NCI-H1105 treated with DMSO at 0.1 percent for 48 hours (cell line): Measurements from ENCODE around the gene PAPPA.

Experiments used
- DNase-seq: peaks from one replicate; lab custom pipeline; 2025; lab: John Stamatoyannopoulos, UW

The PAPPA gene

DNA sequence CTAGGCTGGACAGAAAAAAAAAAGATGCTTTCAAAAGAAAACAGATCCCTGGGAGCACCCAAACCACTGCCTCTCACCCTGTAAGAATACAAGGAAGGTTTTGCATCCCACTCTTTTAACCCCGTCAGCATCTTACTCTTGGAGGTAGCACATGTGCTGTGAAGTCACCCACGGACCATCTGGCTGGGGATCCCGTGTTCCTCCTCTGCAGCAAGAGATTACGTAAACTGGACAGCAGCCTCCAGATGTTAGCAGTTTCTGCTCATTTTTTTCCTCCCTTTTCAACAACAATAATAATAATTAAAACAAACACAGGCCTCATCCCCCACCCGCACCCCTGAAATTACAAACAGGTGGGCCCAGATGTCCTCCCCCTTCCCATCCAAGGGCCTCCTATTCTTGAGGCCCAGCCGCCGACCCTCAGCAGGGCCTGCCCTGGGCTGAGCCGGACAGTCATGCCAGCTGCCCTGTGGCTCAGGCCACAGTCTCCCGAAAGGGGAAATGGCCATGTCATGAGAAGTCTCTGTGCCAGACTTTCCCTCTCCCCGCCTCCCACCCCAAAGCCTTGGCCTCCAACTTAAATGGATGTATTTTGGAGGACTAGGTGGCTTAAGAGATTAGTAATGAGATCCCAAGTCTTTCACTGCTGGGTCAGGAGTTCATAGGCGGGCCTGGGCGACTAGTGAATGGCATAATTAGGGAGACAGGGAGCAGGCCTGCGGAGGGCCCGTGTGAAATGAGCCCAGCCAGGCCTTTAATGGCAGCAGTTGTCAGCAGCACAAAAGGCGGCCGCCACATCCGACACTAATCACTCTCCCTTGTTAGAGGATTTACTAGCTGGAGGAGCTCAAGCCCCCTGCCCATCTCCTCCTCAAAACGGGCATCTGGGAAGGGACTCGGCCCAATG, 165.1 kb downstream of the PAPPA start:
- DNase-seq, result no peak

DNA sequence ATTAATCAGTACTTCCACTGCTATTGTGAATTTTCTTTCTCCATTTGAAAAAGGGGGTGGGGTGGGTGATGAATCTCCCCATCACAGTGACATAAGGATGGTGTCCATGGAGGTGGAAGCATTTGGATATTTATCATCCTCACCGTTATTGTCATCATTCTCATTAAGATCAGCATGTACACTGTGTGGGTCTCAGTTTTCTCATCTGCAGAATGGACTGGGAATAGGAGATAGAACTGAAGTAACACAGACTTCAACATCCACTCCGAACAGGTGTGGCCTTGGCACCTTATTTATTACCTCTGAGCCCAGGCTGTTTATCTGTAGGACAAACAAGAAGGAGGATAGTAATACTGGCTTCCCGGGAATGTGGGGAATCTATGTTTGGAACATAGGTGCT, 165.9 kb downstream of the PAPPA start:
- no peak for DNase-seq

DNA sequence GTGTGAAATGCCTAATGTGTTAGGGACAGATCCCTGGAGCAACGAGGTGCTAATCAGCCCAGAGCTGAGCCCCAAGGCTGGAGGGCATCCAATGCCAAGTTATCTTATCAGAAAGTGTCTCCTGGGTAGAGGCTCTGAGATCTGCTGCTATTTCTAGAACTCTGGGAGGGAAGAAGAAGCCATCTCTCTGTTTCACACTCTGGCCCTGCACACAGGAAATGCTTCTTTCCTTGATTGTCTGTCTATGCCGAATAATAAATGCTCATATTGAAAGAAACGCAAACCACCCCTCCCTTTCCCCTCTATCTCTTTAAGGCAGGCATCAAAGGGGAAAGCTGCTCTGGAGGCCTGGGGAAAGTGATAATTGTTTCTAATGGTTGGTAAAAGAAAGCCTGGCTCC, 166.7 kb downstream of the PAPPA start:
- no peak for DNase-seq

DNA sequence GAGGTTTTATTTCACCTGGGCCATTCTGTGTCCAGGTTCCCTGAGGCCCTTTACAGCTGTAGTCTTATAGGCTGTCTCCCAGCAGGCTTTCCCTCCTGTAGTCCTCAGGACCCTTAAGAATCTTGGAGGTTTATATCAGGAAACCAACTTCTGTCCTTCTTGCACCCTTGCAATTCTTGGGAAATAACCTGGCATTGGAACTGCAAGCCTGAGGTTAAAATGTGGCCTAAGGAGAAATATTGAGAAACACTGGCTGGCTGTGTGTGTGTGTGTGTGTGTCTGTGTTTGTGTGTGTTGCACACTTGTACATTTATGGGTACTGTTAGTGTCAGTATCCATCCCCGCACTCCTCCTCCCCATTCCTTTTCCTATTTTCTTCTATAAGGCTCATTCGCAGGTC, 168.9 kb downstream of the PAPPA start:
- no peak for DNase-seq

DNA sequence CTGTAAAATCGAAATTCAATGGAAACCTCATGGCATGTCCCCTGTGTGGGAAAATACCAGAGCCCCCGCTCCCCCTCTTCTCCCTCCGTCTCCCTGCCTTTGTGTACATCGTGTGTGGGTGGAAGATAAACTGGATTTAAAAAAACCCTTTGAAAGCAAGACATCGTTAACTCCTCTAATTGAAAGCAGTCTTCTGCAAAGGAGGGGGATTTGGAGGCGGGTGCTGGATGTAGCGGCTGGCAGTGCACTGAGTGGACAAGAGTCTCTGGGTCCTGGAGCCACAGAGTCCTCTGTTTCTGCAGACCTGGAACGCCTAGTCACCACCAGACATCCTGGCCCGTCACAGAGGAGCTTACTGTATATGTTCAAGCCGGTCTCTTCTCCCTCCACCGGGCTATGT, 169.4 kb downstream of the PAPPA start:
- peak; percentile 39 for DNase-seq

DNA sequence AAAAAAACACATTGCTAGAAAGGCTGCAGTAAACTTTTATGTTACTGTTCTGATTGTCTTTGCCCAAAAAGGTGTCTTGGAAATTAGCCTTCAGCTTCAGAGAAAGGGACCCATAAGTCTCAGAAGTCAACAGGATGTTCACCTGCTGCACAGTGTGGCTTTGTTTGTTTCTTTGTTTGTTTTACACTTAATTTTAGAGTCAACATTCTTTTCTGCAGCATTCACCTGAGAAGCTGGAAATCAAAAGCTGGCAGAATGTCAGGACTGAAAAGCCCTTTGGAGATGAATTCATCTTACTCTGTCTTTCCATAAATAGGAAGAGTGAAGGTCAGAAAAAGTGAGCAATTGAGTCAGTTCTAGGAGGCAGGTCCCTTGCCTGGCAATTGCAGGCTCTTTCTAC, 170.0 kb downstream of the PAPPA start:
- DNase-seq, result peak; percentile 74

DNA sequence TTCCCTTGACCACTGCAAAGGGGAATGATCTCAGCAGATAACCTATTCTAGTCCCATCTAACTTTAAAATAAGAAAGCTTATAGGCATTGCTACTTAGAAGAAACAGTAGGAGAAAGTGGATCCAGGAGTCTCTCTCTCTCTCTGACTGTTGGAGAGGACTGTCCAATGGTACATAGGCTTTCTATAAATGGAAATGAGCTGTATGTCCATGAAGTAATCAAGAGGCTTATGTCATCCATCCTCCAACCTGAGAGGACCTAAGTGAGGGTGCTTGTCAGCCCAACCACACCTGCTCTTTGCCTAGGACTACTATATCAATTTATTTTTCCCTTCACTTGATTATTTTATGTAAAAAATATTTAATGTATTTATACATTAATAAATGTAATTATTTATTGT, 172.3 kb downstream of the PAPPA start:
- DNase-seq, result no peak

DNA sequence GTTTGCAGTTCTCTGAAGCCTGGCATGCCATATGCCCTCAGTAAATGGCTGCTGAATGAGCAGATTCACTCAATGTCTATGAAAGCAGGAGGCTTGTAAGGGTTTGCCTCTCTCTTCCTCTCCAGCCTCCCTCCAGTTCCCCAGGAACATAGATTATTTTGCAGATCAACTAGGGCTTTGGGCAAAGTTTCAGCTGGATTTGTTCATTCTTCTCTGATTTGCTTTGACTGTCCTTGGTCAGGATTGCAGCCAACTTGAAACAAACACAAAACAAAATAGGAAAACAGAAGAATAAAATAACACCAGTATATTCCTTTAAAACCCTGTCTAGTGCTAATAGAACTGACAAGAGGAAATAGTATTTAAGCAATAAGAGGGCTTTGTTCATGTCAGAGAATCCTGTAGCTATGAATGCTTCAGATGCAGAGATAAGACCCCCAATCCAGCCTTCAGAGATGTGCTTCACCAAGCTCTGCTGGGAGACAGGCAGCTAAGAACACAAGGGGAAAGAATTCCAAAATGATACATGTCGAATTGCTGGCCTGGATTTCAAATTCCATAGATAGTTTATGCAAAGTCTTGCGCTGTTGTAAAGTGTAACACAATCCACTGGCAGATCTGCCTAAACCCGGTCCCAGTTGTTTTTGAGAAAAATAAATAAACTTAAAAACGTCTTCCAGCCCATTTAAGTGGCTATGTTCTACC, 174.3 kb downstream of the PAPPA start:
- DNase-seq, result no peak

DNA sequence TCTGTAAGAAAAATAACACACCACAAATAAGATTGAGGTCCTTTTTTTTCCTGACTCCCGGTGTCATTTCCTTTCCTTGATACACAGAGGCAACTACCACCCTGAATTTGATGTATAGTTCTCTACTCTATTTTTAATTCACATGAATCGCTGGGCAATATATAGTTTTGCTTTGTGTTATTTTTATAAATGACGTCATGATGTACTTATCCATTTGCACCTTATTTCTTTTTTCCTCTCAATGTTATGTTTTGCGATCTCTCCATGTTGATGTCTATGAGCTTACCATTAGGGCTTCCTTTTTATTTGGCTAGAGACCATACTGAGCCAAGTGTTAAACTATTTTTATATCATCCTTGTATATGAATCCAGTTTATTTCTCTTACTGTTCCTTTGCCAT, 175.9 kb downstream of the PAPPA start:
- no peak for DNase-seq

DNA sequence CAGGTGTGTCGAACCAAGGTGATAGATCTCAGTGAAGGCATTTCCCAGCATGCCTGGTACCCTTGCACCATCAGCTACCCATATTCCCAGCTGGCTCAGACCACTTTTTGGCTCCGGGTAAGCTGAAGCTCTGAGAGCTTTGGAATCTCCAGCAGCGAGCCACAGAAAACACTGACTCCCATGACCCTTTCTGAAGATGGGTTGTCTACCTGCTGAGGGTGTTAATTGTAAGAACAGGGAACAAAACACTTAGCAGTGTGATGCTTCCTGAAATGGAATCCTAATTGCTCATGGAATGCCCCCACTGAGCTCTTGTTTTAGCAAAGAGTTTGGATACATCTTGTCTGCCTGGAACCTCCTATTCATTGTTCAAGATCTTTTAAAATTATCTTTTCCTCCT, 177.7 kb downstream of the PAPPA start:
- DNase-seq, result no peak

DNA sequence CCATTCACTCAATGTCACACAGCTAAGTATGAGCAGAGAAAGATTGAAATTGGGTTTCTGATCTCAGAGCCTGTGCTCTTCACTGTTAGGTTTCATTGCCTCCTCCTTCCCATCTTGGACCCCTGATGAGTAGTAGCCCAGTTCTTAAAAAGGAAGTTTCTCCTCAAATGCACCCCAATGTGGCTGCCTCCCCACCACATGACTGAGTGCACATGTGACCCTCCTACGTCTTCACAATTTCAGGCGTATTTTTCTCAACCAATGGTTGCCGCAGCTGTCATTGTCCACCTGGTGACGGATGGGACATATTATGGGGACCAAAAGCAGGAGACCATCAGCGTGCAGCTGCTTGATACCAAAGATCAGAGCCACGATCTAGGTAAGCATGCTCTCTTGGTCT, 178.5 kb downstream of the PAPPA start:
- DNase-seq, result no peak

DNA sequence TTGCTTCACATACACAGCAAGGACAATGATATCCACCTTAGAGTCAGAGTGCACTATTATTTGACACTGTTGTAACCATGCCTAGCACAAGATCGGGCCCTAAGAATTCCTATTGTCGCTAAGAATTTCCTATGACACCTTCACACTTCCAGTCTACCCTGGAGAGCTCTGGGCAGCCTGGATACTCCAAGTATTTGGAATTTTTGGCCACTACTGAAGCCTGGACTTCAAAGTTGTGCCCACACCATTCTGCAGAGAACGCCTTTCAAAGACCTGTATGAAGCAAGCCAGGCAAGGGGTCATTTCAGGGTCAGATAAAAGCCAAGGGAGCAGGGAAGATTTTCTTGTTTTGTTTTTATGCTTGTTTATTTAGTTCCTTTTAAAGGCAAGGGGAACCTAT, 179.7 kb downstream of the PAPPA start:
- no peak for DNase-seq

DNA sequence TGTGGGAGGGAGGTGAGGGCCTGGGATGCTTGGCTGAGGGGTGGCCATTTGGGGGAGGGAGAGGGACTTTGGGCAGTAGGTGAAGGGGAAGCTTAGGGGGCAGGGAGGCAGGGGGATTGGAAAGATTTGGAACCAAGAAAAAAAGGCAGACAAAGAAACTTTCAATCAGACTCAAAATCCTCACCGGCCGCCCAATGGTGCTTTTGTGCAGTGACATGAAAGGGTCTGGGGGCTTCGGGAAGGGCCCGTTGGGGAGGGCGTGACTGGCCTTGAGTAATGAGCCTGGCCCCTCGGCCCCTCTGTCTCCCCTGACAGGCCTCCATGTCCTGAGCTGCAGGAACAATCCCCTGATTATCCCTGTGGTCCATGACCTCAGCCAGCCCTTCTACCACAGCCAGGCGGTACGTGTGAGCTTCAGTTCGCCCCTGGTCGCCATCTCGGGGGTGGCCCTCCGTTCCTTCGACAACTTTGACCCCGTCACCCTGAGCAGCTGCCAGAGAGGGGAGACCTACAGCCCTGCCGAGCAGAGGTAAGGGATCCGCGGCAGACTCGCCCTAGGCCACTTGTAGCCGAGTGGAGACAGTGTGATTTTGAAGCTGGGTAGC, 181.1 kb downstream of the PAPPA start:
- DNase-seq, result no peak

DNA sequence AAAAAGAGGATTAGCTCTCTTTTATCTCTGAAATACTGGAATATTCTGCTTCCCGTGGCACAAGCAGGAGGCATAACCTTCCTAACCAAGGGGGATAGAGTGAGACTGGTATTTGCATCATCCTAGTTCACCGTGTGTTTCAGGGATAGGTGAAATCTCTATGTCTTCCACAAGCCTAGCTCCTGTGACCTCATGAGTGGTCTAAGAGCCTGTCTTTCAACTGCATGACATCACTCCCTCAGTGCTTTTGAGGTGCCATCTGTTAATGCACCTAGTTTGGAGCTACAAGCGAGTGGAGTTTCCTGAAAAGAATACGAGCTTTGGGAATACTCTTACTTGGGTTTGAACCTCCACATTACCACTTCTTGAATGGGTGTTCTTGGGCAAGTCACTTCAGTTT, 181.8 kb downstream of the PAPPA start:
- no peak for DNase-seq

DNA sequence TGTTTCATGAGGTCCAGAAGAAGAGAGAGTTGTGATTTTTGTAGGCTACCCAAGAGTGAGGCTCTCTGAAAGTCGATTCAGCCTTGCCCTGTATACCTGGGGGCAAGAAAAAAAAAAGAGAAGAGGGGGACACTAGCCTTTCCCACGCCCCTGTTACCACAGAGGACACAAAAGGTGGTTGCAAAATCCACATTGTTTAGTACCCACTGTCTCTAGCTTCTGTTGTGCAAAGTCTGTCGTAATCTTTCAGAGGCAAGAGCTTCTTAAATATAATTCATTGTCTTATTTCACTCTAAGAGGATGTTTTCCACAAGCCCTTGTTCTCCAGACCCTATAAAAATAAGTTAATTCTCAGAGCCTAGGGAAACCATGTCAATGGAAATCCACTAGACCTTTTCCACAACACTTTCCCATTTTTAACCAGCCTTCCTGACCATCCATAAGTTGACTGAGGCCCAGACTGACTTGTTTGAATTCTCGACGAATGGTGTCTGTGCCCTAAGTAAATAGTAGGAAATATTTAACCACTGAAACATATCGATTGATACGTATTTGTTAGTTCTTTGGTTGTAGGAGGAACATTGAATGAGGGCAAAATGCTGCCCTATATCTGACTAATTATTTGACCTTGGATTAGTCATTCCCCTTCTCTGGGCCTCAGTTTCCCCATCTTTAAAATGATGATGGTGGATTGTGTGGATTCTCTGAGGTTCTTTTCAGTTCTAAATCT, 182.7 kb downstream of the PAPPA start:
- no peak for DNase-seq

DNA sequence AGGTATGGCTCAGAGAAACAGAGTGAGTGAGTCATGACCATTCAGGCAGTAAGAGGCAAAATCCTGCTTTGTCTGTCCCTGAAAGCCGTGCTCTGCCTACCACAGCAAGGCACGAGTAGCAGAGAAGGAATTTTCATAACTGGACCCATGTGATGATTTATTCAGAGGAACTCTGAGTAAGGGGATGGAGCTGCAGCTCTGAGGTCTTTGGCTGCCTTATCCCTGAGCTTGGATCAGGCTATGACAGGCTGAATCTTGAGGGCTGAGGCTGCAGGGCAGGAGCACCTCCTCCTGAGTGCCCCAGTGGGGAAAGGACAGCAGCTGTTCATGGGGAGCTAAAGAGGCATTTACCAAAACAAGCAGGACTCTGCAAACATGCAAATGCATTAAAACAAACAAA, 183.4 kb downstream of the PAPPA start:
- DNase-seq, result no peak

DNA sequence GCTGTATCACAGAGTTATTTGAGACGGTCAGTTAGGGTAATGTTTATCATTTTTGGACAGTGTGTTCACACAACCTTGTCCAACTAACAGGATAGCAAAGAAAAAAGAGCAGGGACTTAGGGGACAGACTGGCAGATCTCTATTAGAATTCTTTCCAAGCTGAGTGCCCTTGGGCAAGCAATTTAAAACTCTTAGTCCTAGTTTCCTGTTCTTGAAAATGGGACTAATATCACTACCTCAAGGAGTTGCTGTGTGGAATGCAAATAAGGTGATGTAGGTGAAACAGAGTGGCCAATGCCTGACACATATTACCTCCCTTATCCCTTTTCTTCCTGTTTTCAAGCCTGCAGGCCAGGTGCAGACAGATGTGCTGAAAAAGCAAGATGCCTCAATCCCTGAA, 186.7 kb downstream of the PAPPA start:
- DNase-seq, result no peak

DNA sequence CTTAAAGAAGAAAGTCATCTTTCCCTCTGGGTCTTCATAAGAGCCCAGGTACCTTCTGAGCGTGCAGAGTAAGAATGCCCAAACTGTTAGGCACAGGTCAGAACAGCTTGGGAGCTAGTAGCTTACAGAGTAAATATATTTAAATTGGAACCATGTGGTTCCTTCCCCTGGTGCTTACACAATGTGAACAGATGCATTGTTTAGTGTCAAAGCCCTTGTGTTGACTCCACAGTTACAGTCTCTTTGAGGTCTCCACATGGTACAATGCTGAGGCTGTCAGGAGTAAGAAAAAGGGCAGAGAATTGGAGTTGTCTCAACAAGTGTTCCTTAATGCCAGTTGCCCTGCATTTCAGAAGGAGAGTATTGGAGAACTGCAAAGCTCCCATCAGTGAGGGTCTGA, 188.5 kb downstream of the PAPPA start:
- no peak for DNase-seq

DNA sequence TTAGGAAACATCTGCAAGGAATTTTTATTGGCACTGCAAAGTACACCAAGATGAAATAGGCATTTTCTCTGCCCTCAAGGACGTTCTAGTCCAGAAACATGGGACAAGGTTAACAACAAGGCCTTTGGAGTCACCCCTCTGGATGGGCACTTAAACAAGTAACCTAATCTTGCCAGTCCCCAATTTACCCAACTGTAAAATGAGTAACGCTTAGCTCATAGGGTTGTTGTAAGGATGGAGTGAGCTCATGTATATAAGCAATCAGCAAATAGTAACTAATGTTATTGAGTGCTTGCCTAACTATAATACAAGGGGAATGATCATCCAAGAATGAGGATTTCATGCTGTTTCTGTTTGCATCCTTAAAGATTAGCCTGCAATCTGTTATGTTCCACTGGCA, 189.3 kb downstream of the PAPPA start:
- no peak for DNase-seq

DNA sequence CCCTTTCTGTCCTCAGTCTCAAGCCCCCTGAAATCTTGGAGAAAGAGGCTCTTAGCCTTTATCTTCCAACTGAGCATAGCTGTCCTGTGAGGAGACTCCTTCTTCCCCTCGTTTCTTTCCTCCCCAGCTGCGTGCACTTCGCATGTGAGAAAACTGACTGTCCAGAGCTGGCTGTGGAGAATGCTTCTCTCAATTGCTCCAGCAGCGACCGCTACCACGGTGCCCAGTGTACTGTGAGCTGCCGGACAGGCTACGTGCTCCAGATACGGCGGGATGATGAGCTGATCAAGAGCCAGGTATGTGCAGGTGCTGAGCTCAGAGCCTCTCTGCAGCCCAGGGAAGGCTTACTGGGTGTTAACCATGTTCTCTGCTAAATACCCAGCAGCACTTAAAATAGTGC, 190.8 kb downstream of the PAPPA start:
- no peak for DNase-seq

DNA sequence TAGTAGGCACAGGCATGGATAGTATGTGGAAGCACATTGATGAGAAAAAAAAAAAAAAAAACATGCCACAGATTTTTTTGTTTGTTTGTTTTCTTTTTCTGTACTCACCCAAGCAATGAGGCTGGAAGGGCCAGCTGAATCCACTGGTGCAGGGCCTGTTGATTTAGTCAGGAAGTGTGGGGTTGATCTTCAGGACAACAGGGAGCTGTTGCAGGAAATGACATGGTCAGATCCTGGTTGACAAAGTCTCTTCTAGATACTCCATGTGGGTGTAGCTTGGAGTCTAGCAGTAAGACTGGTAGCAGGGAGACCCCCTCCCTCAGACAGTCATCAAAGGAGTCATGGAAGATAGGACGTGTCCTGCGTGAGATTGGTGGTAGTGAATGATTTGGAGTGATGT, 191.8 kb downstream of the PAPPA start:
- DNase-seq, result no peak

DNA sequence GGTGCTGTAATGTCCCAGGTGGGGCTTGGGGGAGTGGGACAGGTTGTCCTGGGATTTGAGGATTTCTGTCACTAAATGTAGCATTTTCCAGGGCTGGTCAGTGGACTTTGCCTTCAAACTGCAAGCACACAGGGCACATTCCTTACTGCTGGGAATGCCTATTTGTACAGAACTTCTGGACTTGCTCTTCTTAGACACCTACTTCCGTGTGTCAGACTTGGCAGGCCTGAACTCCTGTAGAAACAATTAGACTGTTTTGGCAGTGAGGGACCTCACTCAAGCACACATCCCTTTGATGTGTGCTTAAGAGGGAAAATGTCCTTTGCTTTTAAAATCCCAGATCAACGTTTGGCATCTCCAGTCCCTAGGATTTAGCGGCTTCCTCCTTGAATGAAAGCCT, 192.2 kb downstream of the PAPPA start:
- DNase-seq, result no peak

DNA sequence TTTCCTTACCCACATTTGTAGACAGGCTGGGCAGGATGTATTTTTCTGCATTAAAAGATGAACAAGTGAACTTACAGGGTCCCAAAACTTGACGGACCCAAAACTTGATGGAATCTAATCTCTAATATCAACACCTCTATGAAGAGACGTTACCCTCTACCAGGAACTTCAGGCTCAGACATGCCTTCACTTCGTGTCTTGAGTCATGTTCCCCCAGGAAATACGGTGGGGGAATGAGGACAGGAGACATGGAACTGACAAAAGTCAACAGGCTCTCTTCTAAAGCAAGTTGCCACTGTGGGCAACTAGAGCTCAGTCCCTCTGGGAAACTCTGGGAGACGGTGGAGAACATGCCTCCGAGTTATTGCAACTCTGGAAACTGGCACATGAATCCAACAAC, 196.1 kb downstream of the PAPPA start:
- DNase-seq, result no peak
